Amygdala (tissue), 56 donors: ENCODE data around the gene FLT4.
A peak's percentile ranks its signal among the peaks of the same experiment; 100 is the strongest.

Experiments used
- DNase-seq, 56 donors: peaks; one replicate each; lab custom pipeline; 2025; lab: John Stamatoyannopoulos, UW

FLT4 gene

DNA sequence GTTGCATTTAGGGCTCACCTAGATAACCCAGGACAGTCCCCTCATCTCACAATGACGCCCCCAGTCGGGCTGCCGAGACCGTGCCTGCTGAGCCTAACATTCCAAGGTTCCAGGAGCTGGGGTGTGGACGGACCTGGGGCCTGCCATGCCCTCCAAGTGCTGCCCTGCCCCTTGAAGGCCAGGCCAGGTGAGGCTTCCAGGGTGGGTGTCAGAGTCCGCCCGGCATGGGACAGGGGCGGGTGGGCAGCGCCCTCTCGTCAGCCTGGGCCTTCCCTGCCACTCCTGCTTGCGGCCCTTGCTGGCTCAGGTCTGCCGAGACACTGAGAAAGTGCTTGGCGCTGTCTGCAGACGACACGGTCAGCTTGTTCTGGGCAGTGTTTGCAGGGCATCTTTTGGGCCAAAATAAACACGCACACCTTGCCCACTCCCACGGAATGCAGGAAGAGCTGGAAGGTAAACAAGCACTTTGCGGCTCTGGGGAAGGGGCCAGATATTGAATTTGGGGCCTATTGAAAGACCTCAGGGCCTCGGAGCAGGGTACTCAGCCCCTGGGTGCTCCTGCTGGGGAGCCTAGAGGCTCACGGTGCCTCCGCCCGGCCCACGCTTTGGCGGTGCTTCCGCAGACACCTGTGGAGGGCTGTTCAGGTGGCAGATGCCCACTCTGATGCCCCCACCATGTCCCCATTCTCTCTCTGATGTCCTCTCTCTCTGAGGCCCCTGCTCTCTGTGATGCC is 53.9 kb downstream of the FLT4 start:
- no peak for DNase-seq

DNA sequence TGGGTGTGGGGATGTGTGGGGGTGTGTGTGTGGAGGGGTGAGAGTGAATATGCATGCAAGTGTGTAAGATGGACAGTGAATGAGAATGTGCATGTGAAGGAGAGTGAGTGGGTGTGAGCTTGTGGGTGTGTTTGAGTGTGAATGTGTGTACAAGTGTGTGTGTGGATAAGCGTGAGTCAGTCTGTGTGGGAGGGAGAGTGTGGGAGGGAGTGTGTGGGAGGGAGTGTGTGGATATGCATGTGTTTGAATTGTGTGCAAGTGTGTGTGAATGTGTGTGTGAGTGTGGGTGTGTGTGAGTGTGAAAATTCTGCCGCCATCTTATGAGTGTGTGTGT is 54.4 kb downstream of the FLT4 start:
- DNase-seq: no peak

DNA sequence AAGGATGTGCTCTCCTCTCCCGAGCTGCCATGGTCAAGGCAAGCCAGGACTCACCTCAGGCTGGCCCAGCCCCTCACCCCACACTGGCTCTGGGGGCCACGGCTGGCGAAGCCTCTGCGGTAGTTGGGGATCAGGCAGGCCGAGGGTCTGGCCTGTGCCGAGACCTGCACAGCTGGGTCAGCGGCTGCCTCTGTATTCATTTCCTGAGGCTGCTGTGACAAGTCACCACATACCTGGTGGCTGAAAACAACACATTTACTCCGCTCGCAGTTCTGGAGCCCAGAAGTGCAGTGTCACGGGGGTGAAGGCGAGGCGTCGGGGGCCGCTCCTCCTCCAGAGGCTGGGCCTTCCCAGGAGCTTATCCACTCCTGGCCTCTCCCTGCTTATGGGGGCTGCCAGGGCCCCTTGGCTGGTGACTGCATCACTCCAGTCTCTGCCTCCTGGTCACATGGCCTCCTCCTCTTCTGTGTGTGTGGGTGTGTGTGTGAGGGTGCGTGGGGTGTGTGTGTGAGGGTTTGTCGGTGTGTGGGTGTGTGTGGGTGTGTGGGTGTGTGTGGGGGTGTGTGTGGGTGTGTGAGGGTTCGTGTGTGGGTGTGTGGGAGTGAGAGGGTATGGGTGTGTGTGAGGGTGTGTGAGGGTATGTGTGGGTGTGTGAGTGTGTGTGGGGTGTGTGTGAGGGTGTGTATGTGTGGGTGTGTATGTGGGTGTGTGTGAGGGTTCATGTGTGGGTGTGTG is 54.9 kb downstream of the FLT4 start:
- peak in 1 of 56 donors; percentile 30 for DNase-seq

DNA sequence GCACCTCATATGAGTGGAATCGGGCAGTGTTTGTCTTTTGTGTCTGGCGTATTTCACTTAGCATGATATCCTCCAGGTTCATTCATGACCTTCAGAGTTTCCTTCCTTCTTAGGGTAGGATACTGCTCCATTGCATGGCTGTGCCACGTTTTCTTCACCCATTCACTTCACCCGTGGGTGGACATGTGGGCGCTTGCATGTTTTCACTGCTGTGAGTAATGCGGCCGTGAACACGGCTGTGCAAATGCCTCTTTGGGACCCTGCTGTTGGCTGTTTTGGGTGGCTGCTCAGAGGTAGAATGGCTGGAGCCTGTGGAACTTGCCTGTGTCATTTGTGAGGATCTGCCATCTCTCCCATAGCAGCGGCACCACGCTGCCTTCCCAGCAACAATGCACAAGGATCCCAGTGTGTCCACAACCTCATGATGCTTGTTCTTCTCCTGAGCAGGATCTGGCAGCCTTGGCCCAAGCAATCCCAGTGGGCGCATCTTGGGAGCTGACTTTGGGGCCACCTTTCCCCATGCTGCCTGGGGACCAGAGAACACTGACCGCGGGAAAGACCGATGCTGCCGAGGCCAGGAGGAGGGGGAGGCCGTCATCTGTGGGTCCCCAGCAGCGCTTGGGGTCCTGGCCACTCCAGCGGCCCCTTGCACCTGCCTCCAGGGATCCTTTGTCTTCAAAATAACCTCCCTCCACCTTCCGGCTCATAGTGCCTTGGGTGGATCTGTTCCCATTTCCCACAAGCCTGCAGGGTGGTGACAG is 55.8 kb downstream of the FLT4 start:
- no peak for DNase-seq

DNA sequence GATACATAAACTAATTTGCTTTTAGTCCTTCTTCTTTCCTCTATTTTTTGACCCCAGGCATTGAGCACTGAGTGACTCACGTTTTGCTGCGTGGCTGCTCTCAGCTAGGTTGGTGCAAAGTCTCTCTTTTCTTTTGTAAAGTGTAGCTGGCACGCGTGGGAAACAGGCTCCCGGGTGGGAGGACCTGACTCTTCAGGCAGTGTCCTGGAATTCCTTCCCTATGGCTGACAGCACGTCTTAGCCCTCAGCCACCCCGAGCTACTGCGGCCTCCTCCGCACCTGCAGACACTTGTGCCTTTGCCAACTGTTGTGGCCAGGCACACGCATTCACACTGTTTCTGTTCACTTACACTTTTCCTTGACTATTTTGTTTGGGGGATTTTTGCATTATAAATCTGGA is 57.2 kb downstream of the FLT4 start:
- no peak for DNase-seq

DNA sequence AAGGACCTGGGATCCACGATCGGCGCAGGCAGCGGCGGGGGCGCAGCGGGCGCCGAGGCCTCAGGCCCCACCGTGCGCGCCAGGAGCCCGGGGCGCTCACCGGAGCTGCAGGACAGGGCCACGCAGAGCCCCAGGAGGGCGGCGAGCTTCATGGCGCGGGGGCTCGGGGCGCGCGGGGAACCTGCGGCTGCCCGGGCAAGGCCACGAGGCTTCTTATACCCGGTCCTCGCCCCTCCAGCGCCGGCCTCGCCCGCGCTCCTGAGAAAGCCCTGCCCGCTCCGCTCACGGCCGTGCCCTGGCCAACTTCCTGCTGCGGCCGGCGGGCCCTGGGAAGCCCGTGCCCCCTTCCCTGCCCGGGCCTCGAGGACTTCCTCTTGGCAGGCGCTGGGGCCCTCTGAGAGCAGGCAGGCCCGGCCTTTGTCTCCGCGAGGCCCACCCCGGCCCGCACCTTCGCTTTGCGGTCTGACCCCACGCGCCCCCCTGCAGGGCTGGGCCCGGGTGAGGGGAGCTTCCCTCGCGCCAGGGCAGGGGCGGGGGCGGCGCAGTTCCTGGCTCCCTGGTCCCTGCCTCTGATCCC is 58.0 kb downstream of the FLT4 start, which contains the start of gene SCGB3A1:
Gene SCGB3A1 (minus strand): TSS at position 189 of the 577 bp plus-strand sequence. CDS start 37 bp downstream, at position 152.
- no peak for DNase-seq

DNA sequence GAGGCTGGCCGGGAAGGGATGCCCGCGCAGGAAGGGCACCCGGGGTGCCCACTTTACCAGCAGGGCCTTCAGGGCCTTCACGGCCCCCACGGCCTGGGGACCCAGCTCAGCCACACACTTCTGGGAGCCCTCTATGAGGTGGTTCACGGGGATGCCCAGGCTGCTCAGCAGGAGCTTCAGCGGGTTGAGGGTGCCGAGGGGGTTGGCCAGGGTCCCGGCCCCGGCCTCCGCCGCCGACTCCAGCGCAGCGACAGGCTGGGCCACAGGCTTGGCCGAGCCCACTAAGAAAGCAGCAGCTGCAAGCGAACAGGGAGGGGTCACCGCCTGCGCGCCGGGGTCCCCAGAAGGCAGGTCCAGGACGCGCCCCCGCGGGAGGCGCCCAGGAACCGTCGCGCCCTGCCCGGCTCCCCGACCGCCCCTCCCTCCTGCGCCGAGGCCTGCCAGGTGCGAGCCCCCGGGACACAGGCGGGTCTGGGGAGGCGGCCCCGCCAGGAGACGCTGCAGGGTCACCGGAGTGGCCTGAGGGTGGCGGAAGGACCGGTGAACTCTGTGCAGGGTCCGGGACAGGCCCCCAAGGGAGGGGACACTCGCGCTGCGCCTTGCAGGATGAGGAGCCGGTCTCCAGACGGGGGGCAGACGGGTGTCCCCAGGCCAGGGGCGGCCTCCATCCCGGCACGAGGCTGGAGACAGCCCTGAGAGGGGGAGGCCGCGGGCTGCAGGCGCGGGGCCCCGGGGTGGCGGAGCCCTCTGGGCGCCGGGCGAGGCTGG is 58.7 kb downstream of the FLT4 start:
- no peak for DNase-seq

DNA sequence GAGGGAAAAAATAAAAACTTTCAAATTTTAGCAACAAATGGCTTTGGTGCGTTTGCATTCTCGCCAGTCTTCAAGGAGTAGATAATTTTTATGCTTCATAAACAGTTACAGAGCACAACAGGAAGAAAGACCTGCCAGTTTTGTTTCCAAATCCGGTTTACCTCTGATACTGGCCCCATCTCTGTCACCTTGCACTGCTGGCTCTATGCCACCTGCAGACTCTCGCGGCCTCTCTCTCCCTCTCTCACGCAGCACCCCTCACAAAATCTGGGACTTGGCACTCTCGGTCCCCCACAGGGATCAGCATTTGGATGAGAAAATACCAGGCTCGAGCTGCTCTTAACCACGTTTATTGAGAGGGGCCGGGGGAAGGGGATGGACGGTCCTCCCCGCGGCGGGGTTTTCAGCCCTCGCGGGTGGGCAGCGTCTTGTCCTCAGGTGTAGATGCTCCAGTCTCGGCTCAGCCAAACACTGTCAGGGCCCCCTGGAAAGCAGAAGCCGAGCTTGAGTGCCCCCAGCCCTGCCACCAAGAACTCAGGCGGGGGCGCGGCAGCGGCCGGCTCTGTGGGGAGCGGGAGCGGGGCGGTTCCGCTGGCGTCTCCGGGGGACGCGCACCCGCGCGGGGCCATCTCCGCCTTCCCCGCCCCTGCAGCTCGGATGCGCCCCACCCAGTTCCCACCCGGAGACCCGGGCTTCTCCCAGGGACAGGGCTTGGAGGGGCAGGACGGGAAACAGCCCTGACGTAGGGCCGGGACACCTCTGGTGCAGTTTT is 59.4 kb downstream of the FLT4 start:
- DNase-seq: no peak

DNA sequence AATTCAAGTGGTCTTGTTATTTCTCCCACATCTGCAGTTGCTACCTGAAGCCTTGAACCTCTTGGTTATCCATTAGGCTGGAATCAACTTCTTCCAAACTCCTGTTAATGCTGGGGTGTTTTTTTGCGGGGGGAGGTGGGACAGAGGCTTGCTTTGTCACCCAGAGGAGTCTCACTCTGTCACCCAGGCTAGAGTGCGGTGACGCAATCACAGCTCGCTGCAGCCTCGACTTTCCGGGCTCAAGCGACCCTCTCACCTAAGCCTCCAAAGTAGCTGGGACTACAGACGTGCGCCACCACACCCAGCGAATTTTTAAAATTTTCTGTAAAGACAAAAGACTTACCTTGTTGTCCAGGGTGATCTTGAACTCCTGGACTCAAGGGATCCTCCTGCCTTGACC is 62.5 kb downstream of the FLT4 start:
- no peak for DNase-seq

DNA sequence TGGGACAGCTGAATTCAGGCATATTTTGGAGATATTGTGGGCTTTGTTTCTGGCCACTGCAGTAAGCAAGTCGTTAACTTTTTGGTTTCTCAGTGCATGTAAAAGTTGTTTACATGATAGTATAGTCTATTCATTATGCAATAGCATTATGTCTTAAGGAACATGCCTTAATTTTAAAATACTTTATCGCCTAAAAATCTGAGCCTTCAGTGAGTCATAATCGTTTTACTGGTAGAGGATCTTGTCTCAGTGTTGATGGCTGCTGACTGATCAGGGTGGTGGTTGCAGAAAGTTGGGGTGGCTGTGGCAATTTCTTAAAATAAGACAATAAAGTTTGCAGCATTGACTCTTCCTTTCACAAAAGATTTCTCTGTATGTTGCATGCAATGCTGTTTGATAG is 63.2 kb downstream of the FLT4 start:
- DNase-seq: no peak

DNA sequence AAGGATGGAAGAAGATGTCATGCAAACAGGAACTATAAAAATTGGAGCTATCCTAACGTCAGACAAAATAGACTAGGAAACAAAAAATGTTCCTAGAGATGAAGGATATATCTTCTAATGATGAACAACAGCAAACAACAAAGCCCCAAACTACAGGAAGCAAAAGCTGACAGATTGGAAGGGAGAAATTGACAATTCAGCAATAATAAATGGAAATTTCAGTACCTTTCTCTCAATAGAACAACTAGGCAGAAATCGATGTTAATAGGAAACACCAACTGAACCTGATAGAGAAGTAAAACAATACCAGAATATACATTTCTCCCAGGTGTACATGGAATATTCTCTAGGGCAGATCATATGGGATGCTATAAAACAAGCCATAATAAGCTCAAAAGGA is 65.7 kb downstream of the FLT4 start:
- no peak for DNase-seq

DNA sequence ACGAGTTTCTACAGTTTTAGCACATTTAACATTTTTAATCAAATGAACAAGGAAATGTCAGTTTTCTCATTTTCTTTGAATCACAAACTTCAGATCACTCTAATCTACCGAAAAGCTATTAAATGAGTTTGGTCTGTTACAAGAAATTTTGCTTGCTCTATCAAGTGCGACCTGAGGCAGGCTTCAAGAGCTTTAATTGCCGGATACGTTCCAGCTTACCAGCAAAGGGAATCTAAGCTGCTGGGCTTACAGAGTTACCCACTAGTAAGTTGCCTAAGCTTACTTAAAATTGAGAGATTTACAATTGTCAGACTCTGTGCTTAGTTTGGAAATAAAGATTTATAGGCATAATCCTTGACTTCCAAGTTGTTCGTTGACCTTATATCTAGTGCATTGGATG is 68.7 kb downstream of the FLT4 start:
- no peak for DNase-seq

DNA sequence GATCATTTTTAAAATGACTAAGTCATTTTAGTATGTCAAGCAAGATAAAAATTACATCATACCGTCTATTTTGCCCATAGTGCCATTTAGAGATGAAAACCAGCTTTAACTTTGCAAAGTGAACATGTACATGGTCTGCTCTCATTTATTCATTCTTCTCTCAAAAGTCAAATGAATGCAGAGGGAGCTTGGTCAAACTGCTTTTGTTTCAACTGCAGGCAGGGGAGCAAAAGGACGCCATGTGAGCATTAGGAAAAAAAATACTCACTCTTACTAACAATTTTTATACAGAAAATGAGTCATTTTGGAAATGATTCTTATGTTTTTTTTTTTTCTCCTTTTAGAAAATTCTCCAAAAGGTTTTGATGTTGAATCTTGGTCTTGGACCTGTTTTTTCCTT is 73.8 kb downstream of the FLT4 start:
- DNase-seq: no peak

DNA sequence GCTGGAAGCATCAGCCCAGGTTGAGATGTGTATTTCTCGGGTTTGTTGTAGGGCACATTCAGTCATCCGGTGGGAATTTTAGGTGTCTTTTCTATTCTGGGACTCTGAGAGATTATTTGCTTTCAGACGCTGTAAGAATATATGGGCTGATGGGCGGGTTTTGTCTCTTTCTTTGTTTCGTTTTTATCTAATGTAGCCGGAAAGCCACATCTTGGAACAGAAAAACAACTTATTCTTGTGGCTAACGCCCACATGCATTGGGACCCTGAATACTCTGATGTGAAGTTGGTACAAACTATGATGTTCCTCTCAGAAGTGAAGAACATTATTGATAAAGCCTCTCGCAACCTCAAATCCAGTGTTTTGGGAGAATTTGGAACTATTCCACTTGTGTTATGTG is 80.5 kb downstream of the FLT4 start:
- no peak for DNase-seq

DNA sequence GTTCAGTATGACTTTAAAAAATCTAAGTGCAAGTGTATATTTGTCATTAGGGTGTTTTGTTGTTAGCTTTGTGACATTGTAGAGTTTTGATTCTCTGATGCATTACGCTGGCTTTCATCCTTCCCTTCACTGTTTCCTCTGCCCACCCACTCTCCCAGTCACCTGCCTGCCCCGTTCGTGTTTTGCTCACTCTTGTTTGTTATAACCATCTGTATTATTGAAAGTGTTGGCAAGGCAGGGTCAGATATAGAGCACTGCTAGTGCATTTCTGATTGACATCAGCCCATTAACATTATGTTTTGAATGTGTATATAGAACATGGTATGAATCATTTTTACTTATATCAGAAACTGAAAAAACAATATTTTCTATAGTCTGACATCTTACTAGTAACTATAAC is 85.4 kb downstream of the FLT4 start:
- no peak for DNase-seq

DNA sequence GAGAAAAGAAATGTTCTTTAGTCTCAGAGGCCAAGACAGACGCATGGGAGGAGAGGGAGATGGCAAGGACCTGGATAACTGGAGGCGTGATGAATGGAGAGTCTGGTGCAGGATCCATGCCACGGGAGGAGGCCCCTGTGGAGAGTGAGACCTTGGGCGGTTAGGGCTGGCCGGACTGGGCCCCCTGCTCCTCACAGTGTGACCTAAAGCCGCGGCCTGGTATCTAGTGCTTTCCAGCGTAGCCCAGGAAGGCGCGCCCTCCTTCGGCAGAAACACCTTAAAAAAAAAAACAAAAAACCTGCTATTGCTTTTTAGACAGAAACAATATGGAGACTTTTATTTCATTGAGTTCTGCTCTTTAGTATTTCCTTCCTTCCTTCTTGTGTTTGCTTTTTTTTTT is 91.2 kb downstream of the FLT4 start:
- no peak for DNase-seq

DNA sequence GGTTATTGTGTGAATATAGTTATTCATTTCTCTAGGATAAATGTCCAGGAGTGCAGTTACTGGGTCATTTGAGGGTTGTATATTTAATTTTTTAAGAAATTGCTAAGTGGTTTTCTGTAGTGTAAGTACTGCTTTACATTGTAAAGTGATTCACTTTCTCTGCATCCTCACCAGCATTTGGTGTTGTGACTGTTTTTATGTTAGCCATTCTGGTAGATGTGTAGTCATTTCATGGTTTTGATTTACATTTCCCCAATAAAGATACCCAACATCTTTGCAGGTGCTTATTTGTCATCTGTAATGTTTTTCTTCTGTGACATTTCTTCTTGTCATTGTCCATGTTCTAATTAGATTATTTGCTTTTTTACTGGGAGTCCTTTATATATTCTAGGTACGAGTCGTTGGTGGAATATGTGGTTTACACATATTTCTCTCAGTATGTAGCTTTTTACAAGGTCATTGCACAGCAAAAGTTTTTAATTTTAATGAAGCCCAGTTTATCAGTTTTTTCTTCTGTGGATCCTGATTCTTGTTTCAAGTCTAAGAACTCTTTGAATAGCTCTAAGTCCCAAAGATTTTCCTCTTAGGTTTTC is 92.1 kb downstream of the FLT4 start:
- DNase-seq: no peak

DNA sequence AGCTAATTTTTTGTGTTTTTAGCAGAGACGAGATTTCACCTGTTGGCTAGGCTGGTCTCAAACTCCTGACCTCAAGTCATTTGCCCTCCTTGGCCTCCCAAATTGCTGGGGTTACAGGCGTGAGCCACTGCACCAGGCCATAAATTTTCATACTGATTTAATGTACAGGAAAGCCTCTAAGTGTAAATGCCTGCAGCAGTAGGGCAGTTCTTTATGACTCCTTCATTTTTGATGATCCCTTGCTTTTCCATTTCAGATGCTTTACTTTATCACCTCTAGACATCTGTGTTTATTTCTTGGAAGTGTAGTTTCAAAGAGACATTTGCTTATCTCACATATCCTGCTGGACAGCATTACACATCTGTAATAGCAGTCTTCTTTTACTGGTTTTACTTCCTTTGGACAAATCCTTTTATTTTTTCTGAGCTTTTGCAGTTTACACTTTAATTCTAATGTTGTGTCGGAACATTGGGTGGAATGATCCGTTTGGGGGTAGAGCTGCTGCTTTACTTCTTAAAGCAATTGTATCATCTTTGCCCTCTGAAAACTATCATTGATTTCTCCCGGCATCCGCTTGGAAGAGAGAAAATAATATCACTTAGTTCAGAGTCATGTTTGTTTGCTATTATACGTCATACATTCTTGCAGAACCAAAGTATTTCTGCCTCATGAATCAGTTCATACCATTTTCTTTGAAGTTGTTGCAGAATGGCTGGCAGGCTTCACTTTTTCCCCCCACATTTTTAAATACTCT is 94.1 kb downstream of the FLT4 start:
- no peak for DNase-seq

DNA sequence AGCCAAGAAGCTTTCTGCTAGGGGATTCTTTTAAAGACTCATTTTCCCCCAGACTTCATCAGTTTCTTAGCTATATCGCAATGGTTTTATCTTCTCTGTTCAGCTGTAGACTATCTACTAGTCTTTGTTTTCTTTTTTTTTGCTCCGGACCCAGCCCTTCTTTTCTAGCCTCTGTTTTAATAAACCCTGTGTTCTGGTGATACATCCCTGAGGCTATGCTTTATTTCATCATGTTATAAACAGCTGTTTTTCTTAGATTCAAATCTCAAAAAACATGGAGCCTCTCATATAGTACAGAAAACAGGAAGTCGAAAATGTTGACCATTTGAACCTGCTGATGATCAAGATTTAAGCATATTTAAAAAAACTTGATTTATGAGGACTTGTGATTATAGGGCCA is 95.9 kb downstream of the FLT4 start:
- no peak for DNase-seq
